Measurements from ENCODE around the gene ARHGAP8. TPM values are rescaled to one million over a fixed set of nuclear protein-coding genes. Genes with fewer than 3 reads are reported as not detected.

Gene ARHGAP8
- total RNA-seq, 2 experiments from 2014 or later, result not detected

DNA sequence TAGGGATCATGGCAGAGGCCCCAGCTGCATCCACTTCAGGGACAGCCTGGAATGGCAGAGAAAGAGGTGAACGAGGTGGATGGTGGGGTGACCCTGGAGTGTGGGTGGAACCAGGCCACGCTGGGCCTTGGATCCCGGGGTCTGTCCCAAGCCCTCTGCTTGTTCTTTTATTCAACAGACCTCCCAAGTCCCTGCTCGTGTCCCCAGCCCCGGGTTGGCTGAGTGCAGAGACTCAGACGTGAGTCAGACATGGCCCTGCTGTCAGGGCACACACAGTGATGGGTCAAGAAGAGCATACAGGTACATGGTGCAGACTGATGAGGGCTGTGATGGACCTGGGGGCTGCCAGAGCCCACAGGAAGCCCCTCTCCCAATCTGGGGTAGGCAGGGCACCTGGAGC, 6.6 kb downstream of the ARHGAP8 start:
- no TSS peak for BruUV-seq (replicated peaks)
- H3K9me2 ChIP-seq (ENCODE audit: insufficient read depth, low read length), result no peaks in the 10 kb centered on the region
- no peak for TF ChIP-seq EZH2phosphoT487 (IDR thresholded peaks at IDR 0.05; ENCODE audit: borderline replicate concordance, low read depth, low read length)
- TF ChIP-seq, protein P1, sequence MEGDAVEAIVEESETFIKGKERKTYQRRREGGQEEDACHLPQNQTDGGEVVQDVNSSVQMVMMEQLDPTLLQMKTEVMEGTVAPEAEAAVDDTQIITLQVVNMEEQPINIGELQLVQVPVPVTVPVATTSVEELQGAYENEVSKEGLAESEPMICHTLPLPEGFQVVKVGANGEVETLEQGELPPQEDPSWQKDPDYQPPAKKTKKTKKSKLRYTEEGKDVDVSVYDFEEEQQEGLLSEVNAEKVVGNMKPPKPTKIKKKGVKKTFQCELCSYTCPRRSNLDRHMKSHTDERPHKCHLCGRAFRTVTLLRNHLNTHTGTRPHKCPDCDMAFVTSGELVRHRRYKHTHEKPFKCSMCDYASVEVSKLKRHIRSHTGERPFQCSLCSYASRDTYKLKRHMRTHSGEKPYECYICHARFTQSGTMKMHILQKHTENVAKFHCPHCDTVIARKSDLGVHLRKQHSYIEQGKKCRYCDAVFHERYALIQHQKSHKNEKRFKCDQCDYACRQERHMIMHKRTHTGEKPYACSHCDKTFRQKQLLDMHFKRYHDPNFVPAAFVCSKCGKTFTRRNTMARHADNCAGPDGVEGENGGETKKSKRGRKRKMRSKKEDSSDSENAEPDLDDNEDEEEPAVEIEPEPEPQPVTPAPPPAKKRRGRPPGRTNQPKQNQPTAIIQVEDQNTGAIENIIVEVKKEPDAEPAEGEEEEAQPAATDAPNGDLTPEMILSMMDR (conservative IDR thresholded peaks at IDR 0.05; ENCODE audit: low read length), result no peak
- no peaks in the 10 kb centered on the region for H3K9me3 ChIP-seq (ENCODE audit: low read length)
- ChIA-PET POLR2A (no interaction called here), CTCF (ENCODE audit: unreplicated experiment) (no interaction called here)
- no peaks in the 10 kb centered on the region for H4K20me1 ChIP-seq (ENCODE audit: insufficient read depth, low read length)
- intact Hi-C loops (cut with micrococcal nuclease; ENCODE audit: unreplicated experiment), result no loop called here
- no peak overlapping the region for H3K4me2 ChIP-seq (ENCODE audit: low read length)
- H3K27ac ChIP-seq (ENCODE audit: low read depth, low read length, poor library complexity, severe bottlenecking), result no peak overlapping the region
- no peak overlapping the region for H3K4me3 ChIP-seq (ENCODE audit: low read depth, low read length, poor library complexity, severe bottlenecking)
- H3K4me1 ChIP-seq (ENCODE audit: insufficient read depth, low read length, poor library complexity, severe bottlenecking), result no peaks in the 10 kb centered on the region
- H2AFZ ChIP-seq (ENCODE audit: low read length), result no peak overlapping the region
- no peak for DNase-seq (ENCODE audit: low spot score)
- H3K79me2 ChIP-seq (ENCODE audit: insufficient read depth, low read depth, low read length), result no peaks in the 10 kb centered on the region
- no peaks in the 10 kb centered on the region for H3K36me3 ChIP-seq (ENCODE audit: insufficient read depth, low read length)

DNA sequence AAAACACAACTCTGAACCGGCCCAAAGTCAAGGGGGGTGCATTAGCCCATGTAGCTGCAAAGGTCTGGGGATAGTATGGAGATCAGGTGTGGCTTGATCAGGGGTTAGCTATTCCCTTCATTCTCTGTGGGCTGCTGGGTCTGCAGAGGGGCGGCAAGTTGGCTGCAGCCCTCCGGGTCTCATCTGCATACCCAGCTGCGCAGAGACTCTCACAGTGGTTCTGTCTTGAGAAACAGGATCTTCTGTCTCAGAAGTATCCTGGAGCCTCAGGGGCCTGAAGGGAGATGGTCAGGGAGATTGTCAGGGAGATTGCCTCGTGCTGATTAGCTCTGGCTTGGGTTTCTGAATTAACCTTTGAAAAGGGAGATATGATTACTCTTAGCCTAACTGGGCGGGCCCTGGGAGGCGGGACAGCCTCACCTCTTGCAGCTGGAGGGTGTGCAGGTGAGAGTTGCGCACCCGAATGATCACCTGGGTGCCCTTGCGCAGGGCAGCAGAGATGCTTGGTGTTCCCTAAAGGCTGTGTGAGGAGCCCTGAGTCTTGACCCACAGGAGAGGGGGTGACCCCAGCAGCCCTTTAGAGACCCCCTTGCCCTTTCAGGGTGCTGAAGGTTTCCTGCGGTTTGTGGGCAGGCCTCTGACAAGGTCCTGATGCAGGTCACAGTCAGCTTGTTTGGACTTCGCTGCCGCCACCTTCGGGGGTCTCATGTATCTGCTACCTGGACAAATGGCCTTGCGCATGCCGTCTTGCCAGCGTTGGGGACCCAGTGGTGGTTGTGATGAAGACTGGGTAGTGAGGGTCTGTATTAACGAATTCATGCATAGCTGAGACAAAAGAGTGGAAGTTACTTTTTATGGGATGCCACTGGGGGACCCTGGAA, 7.3 kb downstream of the ARHGAP8 start:
- no TSS peak for BruUV-seq (replicated peaks)
- Histone ChIP-seq H3K9me2 (ENCODE audit: insufficient read depth, low read length) (no peaks in the 10 kb centered on the region), H3K4me2 (ENCODE audit: low read length) (no peak overlapping the region), H3K27ac (ENCODE audit: low read depth, low read length, poor library complexity, severe bottlenecking) (no peak overlapping the region), H4K20me1 (ENCODE audit: insufficient read depth, low read length) (no peaks in the 10 kb centered on the region), H3K4me3 (ENCODE audit: low read depth, low read length, poor library complexity, severe bottlenecking) (no peak overlapping the region), H2AFZ (ENCODE audit: low read length) (no peak overlapping the region), H3K79me2 (ENCODE audit: insufficient read depth, low read depth, low read length) (no peaks in the 10 kb centered on the region), H3K4me1 (ENCODE audit: insufficient read depth, low read length, poor library complexity, severe bottlenecking) (no peaks in the 10 kb centered on the region), H3K36me3 (ENCODE audit: insufficient read depth, low read length) (no peaks in the 10 kb centered on the region), H3K9me3 (ENCODE audit: low read length) (no peaks in the 10 kb centered on the region)
- ChIA-PET CTCF (ENCODE audit: unreplicated experiment) (no interaction called here), POLR2A (no interaction called here)
- intact Hi-C loops (cut with micrococcal nuclease; ENCODE audit: unreplicated experiment), result no loop called here
- no peak for DNase-seq (ENCODE audit: low spot score)
- TF ChIP-seq EZH2phosphoT487 (IDR thresholded peaks at IDR 0.05; ENCODE audit: borderline replicate concordance, low read depth, low read length), result no peak
- TF ChIP-seq, protein P1 (conservative IDR thresholded peaks at IDR 0.05; ENCODE audit: low read length), result no peak

DNA sequence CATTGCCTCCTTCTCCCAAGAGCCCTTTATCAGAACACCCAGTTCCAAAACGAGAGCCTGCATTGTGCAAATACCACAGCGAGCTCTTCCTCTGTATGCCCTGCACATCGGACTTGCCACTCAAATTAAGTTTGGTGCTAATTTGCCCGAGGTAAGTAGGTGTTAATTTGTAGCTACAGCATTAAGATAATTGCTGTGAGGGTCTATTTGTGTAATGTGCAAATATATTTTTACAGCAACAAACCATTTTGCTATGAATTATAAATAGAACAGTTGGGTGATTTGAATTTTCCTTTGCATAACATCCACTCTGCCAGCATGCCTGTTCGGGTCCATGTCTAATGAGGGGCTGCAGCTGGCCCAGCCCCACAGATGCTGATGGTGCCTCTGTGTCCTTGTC, 8.1 kb downstream of the ARHGAP8 start:
- TF ChIP-seq, protein P1 (conservative IDR thresholded peaks at IDR 0.05; ENCODE audit: low read length), result no peak
- no peak for TF ChIP-seq EZH2phosphoT487 (IDR thresholded peaks at IDR 0.05; ENCODE audit: borderline replicate concordance, low read depth, low read length)
- ChIA-PET CTCF (ENCODE audit: unreplicated experiment) (no interaction called here), POLR2A (no interaction called here)
- H3K9me3 ChIP-seq (ENCODE audit: low read length), result no peaks in the 10 kb centered on the region
- H3K4me2 ChIP-seq (ENCODE audit: low read length), result no peak overlapping the region
- no peaks in the 10 kb centered on the region for H3K79me2 ChIP-seq (ENCODE audit: insufficient read depth, low read depth, low read length)
- H3K27ac ChIP-seq (ENCODE audit: low read depth, low read length, poor library complexity, severe bottlenecking), result no peak overlapping the region
- no peaks in the 10 kb centered on the region for H3K9me2 ChIP-seq (ENCODE audit: insufficient read depth, low read length)
- no peak overlapping the region for H3K4me3 ChIP-seq (ENCODE audit: low read depth, low read length, poor library complexity, severe bottlenecking)
- DNase-seq (ENCODE audit: low spot score), result no peak
- intact Hi-C loops (cut with micrococcal nuclease; ENCODE audit: unreplicated experiment), result no loop called here
- no peaks in the 10 kb centered on the region for H3K36me3 ChIP-seq (ENCODE audit: insufficient read depth, low read length)
- no peaks in the 10 kb centered on the region for H3K4me1 ChIP-seq (ENCODE audit: insufficient read depth, low read length, poor library complexity, severe bottlenecking)
- no TSS peak for BruUV-seq (replicated peaks)
- no peaks in the 10 kb centered on the region for H4K20me1 ChIP-seq (ENCODE audit: insufficient read depth, low read length)
- no peak overlapping the region for H2AFZ ChIP-seq (ENCODE audit: low read length)
